NOMO-1 treated with dmso at 0.1 percent for 144 hours (cell line): ENCODE data around the gene PRR5.

ENCODE experiments used
- DNase-seq: peaks from one replicate; lab custom pipeline; 2025; ENCODE audit not compliant: unreplicated experiment; lab: John Stamatoyannopoulos, UW

Gene PRR5

GRCh38 chr22:44691796-44692661 is 10.0 kb upstream of the PRR5 start:
- DNase-seq, result no peak

DNA sequence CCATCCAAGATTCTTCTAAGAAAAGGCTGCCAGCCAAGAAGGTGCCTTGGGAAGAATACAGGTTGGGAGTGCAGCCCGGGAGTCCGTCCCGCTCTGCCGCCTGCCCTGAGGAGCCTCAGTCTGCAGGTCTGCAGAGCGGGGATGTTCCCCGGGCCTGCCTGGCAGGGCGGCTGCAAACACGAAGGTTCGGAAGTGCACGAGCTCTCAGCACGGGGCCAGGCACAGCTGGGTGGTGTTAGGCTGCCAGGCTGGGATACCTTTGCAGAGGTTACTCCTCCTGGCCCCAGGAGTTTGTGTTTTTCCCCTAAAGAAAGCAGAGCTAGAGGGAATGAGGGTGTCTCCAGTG is 9.4 kb upstream of the PRR5 start:
- no peak for DNase-seq

GRCh38 chr22:44693145-44693544 is 8.9 kb upstream of the PRR5 start:
- no peak for DNase-seq

DNA sequence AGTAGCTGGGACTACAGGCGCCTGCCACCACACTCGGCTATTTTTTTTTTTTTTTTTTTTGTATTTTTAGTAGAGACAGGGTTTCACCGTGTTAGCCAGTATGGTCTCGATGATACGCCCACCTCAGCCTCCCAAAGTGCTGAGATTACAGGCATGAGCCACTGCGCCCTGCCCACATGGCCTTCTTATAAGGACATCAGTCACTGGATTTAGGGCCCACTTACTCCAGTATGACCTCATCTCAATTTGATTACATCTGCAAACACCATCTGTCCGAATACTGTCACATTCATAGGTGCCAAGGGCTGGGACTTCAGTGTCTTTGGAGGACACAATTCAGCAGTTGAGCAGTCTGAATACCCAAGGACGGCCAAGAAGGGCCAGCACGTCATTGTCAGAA is 8.2 kb upstream of the PRR5 start:
- no peak for DNase-seq

- DNase-seq, result no peak
These were observed 4.4 kb upstream of the PRR5 start for GRCh38 chr22:44697423-44698141.

DNA sequence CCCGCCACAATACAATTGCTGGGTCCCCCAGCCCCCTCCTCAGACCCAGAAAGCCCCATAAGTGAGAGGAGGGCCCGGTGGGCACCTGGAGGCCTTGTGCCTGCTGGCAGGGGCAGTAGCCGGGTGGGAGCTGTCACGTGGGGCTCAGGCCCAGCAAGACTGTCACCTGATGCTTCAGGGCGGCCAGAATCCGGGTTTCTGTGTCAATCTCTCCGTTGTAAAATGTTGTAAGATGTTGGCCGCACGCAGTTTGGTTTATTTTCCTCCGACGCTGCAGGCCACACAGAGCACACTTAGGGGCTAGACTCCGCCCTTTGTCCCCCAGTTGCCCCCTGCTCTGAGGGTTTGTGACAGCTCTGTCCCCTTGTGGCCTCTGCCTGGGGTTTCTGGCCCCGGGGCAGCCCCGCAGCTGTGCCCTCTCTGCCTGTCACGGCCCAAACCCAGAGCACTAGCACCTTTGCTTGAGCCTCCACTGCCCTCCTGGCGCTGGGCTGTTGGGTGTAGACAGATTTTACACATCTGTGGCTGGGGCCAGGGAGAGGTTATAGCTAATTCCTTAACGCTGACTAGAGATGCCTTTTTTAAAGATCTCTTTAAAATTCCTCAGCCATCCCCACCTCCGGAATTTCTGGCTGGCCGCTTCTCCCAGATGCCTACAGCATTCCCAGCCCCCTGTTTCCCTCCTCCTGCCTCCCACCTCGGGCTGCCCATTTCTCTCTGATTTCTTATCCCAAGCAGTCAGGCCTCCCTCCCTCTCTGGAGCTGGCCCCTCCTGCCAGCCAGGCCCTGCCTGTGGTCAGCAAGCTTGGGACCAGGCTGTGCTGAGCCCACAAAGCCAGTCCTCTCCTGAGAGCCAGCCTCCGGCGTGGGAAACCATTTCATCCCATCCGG is 3.2 kb upstream of the PRR5 start:
- DNase-seq, result no peak

- no peak for DNase-seq
These were observed 1.5 kb upstream of the PRR5 start for GRCh38 chr22:44700456-44700855.

GRCh38 chr22:44701187-44701790 is 715 bp upstream of the PRR5 start:
- DNase-seq, result no peak

GRCh38 chr22:44702479-44703198 is 635 bp downstream of the PRR5 start:
- DNase-seq, result no peak

- DNase-seq, result no peak
These were observed 1.4 kb downstream of the PRR5 start for GRCh38 chr22:44703255-44703870.

DNA sequence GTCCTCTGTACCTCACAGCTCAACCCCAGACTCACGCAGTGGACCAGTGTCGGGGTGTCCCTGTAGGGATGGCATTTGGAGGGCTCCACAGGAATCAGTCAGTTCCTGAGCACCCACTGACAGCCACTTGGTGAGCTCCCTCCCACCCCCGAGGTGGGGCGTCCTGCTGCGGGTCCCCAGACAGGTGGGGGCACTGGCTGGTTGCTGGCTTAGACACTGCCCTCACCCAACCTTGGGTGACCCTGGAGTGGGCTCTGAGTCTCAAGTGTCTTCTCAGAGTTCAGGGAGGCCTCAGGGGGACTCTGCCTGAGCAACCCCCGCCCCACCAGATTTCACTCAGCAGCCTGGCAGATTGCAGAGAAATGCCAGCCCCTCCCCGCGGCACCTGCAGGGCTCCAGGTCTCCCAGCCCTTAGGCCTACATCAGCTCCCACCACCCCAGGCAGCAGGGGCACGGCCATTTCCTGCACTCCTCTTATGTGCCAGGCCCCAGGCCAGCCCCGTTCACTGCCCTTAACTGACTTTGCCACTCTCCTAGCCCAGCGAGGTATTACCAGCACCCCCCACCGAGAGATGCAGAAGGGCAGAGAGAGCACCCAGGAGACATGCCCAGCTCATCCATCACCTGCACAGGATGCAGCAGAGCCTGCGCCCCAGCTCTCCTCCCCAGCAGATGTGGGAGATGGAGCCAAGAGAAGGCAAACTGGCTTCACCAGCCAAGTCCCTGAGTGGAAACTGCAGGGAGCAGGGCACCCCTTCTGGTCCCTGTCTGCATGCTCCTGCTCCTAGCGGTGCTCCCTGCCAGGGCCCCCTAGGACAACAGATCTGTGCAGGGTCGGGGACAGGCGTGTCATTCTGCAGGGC is 2.4 kb downstream of the PRR5 start:
- DNase-seq, result no peak

DNA sequence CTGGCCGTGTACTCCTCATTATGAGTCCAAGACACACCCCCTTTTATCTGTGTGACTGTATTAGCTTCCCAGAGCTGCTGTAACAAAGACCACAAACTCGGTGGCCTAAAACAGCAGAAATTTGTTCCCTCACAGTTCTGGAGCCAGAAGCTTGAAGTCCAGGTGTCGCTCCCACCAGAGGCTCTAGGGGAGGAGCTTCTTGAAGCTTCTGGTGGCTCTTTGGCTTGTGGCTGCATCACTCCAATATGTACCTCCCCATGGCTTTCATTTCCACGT is 3.0 kb downstream of the PRR5 start:
- no peak for DNase-seq

DNA sequence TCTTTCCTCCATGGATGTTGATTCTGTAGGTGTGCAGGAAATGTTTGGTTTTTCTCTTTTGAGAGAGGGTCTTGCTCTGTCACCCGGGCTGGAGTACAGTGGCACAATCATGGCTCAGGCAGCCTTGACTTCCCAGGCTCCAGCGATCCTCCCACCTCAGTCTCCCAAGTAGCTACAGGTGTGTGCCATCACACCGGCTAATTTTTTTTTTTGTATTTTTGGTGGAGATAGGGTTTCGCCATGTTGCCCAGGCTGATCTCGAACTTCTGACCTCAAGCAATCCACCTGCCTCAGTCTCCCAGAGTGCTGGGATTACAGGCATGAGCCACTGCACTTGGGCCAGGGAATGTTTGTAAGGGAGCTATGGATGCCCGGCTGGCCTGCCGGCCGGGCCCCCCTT is 4.5 kb downstream of the PRR5 start:
- DNase-seq, result no peak

DNA sequence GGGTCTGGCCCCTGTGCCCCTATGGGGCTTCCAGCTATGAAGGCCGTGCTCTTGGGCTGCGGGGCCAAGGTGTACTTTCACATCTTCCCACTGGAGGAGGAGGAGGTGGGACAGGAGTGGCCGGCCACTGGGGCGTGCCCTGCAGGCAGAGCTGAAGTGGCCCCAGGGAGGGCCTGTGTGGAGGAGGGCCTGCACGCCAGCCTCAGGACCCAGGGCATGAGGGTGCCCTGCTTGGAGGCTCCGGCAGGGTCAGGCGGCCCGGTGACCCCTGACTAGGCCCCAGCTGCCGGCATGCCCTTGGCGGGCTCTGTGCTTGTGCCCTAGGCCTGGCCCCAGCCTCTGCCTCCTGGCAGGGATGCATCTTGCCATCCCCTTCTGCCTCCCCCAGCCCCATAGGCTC is 5.2 kb downstream of the PRR5 start:
- no peak for DNase-seq

DNA sequence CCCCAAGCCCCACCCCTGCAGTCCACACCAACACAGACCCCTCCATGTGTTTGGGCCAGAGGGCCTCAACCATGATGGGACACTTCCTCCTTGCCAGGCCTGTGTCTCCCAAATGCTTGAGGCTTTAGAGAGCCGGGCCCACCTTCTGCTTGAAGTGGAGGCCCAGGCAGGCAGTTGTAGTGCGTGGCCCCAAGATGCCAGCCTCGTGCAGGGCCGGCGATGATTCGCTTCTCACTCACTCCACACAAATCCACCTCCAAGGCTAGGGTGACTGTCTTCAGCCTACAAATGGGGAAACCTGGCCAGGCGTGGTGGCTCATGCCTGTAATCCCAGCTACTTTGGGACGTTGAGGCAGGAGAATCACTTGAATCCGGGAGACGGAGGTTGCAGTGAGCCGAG is 5.7 kb downstream of the PRR5 start:
- no peak for DNase-seq

GRCh38 chr22:44709881-44710392 is 7.9 kb downstream of the PRR5 start:
- no peak for DNase-seq

DNA sequence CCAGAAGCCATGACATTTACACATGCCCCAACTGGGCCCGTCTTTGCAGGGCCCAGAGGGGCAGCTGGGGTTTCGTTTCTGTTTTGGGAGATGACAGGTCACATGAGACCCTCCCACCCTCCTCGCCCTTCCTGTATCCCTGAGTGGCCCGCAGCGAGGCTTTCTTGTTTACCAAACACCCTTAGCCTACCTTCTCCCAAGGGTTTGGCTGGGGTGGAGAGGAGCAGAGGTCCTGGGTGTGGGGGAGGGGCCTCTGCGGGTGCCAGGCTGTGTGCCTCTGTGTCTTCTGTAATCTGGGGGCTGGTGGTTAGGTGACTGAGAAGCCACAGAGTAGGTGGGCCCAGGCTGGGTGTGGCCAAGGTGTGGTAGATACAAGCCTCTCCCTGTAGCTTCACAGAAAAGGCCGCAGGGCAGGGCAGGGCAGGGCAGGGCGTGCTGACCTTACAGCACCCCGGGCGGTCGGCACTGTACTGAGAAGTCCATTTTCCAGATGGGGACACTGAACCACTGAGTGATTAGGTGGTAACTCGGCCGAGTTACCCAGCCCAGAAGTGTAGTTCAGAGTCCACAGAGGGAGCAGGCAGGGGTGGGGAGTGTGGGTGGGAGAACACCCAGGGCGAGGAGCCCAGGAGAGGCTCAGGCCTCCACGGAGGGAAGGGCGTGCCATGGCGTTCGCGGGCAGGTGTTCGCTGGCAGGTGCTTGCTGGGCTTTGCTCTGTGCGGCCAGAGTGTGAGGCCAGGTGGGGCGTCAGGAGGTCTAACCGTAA is 8.7 kb downstream of the PRR5 start:
- no peak for DNase-seq

GRCh38 chr22:44711241-44711560 is 9.2 kb downstream of the PRR5 start:
- DNase-seq, result no peak
